Gastrocnemius medialis (tissue), 4 donors: Measurements from ENCODE around the gene ICAM3.

Experiments used
- CTCF ChIP-seq, 5 experiments: fragments of 450-650 bp in 3 of 5; fragments of 200-600 bp in 2 of 5; sonication (generic) in 2 of 5; IDR thresholded peaks in 4 of 5; conservative IDR thresholded peaks in 1 of 5; 1 replicate in 4 of 5; 2 replicates in 1 of 5; pipeline ENCODE4 v1.5.1; 2016 to 2019; ENCODE audit warnings: antibody characterized with exemption in 5 of 5, mild to moderate bottlenecking in 3 of 5, moderate library complexity in 3 of 5
- POLR2A ChIP-seq, 2 donors: fragments of 450-650 bp; IDR thresholded peaks; one replicate each; pipeline ENCODE4 v1.6.1; 2017; ENCODE audit warnings: antibody characterized with exemption in 2 of 2, mild to moderate bottlenecking in 2 of 2, moderate library complexity in 2 of 2

- TF ChIP-seq CTCF (IDR thresholded peaks at IDR 0.05 in 4 of 5, conservative IDR thresholded peaks at IDR 0.05 in 1 of 5): no peak
- TF ChIP-seq POLR2A (IDR thresholded peaks at IDR 0.05): no peak
These were observed 28.8 kb upstream of the ICAM3 start for GRCh38 chr19:10368101-10368803.
